NK-92 treated with Interleukin-12 subunit alpha and Interleukin-12 subunit beta, amount 100 ng/mL, for 24 hours (cell line): ENCODE results near the gene CENPT.
A peak's percentile ranks its signal among the peaks of the same experiment; 100 is the strongest.
"Not testable (repeated sequence)": the region's sequence is repeated elsewhere in the genome, so short reads cannot be mapped to it uniquely, and the experiment has no call there.

Experiments
- DNase-seq: peaks from one replicate; lab custom pipeline; 2025; lab: John Stamatoyannopoulos, UW

The CENPT gene

DNA sequence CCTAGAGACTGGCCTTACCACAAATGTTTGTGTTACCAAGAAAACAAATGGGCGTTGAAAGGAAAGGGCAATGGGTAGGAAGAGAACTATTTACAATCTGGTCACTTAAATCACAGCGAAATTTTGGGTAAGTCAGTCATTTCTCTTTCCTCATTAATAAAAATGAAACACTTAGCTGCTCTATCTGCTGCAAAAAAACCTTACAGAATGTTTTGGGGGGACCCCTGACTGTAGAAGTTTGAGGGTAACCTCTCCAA is 1.5 kb downstream of the CENPT start:
- DNase-seq, result no peak

DNA sequence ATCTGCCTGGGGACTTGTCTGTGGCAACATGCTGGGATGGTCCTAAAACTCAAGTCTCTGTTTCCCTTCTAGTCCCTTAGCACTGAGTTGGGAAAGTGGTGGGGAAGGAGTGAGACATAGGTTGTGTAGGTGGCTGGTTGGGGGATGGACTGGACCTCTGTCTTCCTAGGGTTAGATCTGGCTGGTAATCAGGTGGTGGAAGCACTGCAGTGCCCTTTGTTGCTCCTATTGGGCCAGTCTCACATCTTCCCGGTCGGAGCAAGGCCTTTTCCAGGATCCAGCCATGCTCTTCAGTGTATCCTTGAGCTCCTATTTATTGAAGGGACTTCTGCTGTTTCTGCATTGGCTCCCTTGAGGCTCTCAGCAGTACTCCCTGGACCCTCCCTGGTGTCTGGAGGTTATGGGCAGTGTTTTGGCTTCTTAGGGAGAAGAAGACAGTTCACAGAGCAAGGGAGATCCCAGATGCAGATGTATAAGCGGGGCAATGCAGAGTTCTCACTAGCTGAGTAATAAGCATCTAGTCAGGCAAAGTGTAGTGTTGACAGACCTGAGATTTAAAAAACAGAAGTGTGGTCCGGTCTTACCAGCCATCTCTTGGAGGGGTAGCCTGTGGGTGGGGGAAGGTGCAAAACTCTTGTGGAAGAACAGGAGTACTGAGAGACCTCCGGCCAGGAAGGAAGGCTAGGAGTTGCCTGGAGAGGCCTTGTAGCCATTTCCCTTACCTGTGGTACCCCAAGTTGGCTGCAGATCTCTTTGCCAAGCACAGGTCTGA is 2.0 kb downstream of the CENPT start:
- DNase-seq, result no peak

DNA sequence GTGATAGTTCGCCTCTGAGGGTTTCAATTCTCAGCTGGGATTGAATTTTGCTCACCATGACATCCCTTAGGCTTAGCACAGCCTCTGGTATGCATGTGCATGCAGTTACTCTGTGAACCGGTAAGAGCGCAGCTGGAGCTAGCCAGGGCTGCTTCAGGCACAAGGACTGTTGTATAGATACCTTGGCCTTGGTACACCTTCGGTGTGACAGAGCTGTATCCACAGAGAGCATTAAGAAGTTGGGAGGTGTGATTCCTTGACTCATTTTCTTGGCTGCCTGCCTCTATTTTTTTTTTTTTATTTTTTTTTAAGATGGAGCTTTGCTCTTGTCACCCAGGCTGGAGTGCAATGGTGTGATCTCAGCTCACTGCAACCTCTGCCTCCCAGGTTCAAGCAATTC is 3.0 kb downstream of the CENPT start:
- no peak for DNase-seq

DNA sequence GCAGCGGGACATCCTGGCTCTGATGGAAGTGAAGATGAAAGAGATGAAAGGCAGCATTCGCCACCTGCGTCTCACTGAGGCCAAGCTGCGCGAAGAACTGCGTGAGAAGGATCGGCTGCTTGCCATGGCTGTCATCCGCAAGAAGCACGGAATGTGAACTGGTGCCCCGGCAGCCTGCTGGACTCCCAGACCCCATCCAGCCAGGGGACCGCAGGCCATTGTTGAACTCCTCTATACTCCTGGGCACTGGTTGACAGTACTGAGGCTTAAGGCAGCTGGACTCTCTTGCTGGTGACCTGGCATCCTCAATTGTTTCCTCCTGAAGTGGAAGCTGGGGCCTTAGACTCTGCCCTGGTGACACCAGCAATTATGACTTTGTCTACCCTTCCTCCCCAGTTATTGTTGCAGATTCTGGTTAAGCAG is 4.1 kb downstream of the CENPT start:
- DNase-seq, result no peak

DNA sequence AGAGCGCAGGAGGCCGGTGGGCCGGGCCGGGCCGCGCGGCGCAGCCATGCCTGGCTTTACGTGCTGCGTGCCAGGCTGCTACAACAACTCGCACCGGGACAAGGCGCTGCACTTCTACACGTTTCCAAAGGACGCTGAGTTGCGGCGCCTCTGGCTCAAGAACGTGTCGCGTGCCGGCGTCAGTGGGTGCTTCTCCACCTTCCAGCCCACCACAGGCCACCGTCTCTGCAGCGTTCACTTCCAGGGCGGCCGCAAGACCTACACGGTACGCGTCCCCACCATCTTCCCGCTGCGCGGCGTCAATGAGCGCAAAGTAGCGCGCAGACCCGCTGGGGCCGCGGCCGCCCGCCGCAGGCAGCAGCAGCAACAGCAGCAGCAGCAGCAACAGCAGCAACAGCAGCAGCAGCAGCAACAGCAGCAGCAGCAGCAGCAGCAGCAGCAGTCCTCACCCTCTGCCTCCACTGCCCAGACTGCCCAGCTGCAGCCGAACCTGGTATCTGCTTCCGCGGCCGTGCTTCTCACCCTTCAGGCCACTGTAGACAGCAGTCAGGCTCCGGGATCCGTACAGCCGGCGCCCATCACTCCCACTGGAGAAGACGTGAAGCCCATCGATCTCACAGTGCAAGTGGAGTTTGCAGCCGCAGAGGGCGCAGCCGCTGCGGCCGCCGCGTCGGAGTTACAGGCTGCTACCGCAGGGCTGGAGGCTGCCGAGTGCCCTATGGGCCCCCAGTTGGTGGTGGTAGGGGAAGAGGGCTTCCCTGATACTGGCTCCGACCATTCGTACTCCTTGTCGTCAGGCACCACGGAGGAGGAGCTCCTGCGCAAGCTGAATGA is 4.8 kb downstream of the CENPT start:
- DNase-seq, result peak; percentile 42

DNA sequence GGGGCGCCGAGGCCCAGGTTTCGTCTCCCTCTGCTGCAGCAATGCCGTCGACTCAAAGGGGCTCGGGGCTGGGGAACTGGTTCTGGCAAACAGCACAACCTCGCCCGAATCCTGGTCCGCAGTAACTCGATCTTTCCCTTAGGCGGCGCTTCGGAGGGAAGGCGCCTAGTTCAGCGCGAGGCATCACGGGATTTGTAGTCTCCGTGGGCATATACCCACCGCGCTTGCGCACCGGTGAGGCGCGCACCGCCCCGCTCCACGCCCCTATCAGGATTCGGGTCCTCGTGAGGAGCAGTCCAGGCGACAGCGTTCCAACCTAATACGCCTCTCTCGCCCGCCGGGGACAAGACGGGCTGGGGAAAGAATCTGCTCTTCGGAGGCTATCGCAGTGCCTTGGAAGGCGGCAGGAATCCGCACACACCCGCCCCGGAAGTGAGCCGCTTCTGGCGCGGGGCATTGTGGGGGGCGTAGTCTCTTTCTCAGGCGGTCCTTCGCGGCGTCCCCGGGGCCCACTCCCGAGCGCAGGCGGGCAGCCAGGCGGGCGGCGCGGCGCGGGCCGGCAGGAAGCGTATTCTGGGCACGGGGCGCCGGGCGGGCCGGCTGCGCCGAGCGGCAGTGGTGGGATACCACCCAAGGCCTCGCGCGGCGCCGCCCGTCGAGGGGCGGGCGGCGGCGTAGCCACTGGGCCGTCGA is 5.5 kb downstream of the CENPT start, which contains the start of gene THAP11:
THAP11 (plus strand) TSS at position 505 of the 693 bp plus-strand sequence. CDS start 235 bp downstream, outside the sequence.
- DNase-seq, result peak; percentile 85

DNA sequence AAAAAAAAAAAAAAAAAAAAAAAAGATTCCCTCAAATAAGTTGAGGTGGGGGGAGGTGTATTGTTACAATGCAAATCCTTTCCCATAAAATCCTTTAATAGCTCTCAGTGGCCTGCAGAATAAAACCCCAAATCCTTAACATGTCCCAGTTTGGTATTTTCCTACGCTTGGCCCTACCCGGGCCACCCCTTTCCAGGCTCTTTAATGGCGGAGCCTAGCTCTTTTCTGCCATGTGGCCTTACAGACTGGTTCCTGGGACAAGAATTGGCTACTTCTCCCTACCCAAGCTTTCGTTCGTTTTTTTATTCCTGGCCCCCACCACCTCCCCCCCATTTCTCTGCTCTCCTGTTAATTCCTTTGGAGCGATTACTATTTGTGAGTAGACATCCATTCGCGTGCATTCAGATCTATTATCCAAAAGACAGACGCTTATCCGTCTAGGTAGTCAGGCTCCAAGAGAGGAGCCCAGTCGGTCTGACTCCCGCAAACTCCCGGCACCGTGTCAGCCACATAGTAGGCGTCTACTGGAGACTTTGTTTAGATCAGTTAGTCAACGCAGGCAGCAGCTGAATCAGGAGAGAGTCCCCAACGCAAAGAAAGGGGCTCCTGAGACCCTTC is 6.2 kb downstream of the CENPT start:
- DNase-seq, result no peak

DNA sequence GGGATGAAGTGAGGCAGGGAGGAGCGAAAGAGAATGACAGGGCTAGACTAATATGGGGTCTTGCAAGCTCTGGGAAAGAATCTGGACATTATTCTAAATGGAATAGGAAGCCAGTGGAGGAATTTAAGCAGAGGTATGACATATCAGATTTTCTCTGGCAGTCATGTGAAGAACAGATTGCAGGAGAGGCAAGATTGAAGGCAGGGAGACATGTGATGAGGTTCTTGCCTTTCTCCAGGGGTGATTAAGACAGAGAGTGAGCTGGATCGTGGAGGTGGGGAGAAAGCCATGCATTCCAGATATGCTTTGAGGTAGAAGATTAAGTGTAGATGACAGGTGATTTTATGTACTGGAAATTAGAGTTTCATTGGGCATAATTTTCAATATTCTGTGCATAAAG is 9.7 kb downstream of the CENPT start:
- no peak for DNase-seq

DNA sequence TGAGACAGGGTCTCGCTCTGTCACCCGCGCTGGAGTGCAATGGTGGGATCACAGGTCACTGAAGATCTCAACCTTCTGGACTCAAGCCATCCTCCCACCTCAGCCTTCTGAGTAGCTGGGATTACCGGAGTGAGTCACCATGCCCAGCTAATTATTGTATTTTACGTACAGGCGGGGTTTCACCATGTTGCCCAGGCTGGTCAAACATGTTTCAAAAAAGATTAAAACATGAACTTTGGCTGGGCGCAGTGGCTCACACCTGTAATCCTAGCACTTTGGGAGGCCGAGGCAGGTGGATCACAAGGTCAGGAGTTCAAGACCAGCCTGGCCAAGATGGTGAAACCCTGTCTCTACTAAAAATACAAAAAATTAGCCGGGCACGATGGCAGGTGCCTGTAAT is 10.3 kb downstream of the CENPT start:
- not testable (repeated sequence) for DNase-seq

DNA sequence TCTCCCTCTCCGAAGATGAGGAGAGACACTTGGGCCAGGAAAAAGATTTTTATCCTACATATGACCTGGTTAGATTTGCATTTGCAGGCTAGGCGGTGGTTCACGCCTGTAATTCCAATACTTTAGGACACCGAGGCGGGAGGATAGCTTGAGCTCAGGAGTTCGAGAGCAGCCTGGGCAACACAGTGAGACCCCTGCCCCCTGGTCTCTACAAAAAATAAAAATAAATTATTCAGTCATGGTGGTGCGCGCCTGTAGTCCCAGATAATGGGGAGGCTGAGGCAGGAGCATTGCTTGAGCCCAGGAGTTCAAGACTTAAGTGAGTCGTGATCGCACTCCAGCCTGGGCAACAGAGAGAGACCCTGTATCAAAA is 13.3 kb downstream of the CENPT start:
- DNase-seq, result no peak

DNA sequence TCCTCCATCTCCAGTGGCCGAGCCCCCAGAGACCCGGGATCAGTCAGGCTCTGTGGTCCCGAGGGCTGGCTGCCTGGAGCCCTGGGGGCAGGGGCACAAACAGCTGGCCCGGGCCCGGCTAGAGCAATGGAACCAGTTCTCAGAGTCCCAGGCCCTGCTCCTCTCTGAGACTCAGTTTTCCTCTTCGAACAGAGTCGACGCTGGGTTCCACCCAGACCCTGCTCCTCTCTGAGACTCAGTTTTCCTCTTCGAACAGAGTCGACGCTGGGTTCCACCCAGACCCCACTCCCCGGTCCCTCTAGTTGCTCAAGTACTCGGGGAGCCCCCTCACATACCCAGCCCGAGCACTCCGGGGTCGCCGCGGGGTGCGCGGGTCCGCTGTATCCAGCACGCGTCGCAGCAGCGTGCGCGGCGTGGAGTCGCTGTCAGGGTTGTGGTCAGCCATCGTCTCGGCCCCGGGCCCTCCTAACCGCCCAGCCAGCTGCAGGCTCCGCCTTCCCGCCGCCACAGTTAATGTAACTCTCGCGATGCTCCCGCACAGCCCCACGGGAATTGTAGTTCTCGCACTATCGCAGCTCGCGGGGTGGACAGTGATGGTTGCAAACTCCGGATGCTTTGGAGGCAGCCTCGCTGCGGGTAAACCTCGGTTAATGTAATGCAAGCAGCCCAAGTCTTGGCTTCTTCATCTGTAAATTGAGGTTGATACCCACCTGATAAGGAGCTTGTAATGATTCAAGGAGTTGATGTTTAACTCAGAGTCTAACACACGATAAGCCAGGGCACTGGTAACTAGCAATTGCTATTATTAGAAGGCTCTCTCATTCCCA is 13.9 kb downstream of the CENPT start:
- peak; percentile 84 for DNase-seq

DNA sequence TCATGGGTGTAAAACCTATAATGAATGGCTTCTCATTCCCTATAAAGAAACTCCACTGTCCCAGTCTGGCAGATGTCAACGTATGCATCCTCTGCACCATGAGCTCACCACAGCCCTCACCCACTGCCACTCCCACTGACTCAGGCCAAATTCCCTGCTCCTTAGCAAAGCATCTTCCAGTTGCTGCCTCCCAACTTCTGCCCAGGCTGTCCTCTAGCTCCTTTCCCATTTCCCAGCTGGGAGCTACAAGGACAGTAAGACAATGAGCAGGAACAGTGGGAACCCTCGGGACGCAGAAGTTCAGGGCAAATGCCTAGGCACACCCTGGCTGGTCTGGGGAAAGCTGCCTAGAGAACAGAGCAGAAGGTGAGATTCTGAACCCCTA is 14.5 kb downstream of the CENPT start:
- no peak for DNase-seq

DNA sequence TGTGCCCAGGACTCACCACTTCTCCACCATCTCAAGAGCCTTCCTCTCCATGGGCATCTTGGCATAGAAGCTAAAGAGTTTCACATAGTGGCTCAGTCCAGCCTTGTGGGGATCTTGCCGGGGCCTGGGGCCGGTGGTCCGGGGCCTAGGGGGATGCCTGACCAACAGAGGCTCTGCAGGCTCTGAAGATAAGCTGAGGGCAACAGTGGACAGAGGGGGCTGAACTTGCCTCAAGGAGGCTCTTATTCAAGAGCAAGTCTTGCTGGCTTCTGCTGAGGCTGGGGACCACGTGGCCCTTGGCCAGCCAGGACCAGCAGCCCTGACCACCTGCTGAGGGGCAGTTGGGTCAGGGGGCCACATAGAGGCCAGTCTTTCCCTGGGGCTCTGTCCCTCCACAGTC is 18.8 kb downstream of the CENPT start:
- no peak for DNase-seq

DNA sequence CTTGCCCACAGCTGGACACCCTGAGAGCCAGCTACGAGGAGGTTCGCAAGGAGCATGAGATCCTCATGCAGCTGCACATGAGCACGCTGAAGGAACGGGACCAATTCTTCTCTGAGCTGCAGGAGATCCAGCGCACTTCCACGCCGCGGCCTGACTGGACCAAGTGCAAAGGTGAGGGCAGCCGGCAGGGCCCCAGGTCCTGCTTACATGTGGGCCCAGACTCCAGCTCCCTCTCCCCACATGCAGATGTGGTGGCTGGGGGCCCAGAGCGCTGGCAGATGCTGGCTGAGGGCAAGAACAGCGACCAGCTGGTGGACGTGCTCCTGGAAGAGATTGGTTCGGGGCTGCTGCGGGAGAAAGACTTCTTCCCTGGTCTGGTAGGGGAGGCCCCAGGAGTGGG is 21.6 kb downstream of the CENPT start:
- no peak for DNase-seq

DNA sequence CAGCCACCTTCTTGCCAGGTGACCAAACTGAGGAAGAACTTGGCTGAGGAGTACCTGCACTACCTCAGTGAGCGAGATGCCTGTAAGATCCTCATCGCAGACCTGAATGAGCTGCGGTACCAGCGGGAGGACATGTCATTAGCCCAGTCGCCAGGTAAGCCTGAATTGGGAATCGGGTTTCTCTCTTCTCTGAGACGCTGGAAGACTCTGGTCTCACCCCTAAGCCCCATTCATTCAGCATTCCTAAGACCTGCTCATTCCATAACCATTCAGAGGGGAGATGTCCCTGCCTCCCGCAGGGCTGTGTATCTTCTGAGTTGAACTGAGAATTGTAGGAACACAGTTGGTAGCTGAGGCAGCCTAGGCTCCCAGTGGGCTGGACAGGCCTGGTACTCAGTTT is 22.4 kb downstream of the CENPT start:
- no peak for DNase-seq

DNA sequence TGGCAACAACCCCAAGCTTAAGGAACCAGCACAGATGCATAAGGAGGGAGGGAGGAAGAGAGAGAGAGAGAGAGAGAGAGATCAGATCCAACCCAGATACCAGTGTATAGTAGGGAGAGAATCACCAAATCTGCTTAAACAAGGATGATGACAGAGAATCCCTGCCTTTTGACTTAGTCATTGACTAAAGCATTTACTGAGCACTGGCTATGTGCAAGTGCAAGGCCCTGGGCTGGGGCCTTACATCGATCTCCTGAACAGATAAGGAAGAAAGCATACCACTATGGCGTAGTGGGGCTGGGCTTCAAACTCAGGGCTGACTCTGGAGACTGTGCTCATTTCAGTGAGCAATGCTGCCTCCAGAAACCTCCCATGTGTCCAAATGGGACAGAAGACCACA is 25.0 kb downstream of the CENPT start:
- DNase-seq, result no peak

DNA sequence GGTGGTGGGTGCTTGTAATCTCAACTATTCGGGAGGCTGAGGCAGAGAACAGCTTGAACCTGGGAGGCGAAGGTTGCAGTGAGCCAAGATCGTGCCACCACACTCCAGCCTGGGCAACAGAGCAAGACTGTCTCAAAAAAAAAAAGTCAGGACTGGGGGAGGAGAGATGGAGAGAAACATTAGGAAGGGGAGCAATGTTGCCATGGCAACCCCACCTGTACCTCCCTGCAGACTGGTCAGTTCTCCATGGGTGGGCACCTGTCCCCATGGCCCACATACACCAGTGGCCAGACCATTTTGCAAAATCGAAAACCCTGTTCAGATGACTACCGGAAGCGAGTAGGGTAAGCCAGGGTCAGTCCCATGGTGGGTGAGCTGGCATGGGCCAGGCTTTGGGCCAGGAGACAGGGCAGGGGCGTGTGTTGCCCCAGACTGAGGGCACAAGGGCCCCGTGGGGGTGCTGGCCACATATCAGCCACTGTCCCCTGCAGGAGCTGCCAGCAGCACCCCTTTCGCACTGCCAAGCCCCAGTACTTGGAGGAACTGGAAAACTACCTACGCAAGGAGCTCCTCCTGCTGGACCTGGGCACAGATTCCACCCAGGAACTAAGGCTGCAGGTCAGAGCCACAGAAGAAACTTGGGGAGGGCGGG is 26.8 kb downstream of the CENPT start:
- no peak for DNase-seq

DNA sequence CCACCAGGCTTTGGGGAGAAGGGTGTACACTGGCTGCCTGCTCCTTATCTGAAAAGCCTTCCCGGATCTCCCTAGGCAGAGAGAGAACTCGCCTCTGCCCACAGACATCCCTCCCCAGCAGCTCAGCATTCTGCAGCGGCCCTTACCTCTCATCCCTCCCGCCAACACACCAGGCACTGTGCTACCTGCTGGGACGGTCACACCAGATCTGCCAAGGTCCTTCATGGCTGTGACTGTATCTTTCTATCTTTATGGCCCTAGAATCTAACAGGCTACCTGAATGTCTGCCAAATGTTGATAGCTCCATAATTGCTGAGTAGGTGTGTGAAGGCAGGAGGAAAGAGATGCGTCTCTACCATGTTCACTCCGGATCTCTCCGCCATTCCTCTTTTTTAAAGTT is 32.9 kb downstream of the CENPT start:
- DNase-seq, result no peak

DNA sequence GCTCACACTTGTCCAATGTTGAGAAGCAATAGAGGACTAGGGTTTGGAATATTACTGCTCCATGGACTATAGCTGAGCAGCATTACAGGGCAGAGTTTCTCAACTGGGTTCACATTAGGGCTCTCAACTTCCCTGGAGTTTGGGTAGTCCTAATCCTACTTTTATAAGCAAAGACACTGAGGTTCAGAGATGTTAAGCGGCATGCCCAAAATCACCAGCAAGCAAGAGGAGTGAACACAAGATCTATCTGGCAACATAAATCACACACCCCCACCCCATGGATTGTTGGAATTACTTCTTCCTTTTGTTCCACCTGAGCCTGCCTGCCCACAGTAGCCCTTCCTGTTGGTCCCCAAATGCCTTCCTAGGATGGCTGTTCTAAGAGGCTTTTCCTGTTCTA is 35.6 kb downstream of the CENPT start:
- DNase-seq, result no peak

DNA sequence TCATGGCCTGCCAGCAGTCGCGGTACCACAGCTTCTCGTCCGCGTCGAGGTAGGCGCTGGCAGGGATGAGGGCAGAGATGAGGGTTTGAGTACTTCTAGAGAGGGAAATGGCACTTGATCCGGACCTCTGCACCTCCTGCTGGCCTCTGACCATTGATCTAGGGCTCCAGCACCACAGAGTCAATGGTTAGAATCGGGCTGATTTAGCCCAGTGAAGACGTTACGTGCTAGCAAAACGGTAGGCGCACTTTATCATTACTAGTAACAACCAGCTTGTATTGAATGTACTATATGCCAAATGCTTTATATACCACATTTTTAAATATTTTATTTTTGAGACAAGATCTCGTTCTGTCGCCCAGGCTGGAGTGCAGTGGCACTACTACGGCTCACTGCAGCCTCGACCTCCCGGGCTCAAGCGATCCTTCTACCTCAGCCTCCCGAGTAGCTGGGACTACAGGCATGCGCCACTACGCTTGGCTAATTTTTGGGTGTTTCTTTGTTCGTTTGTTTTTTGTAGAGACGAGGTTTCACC is 40.3 kb downstream of the CENPT start:
- DNase-seq, result no peak
